Ovary (tissue), 9 donors: ENCODE results near the gene CKAP5. TPM values are rescaled to one million over a fixed set of nuclear protein-coding genes. Genes with fewer than 3 reads are reported as not detected.
"Not testable (repeated sequence)": the region's sequence is repeated elsewhere in the genome, so short reads cannot be mapped to it uniquely, and the experiment has no call there.

Experiments used
- DNase-seq, 5 donors: peaks; one replicate each; pipeline ENCODE4 v3.0.0-alpha.2; 2019 to 2020
- H3K27ac ChIP-seq, 2 donors: fragments of 200-600 bp; one replicate each; pipeline versions ENCODE4 v1.5.1 to v1.8.0; 2019 to 2022
- H3K27me3 ChIP-seq: fragments of 200-600 bp; one replicate; pipeline ENCODE4 v1.8.0; 2022
- H3K36me3 ChIP-seq: fragments of 200-600 bp; sonication (generic); one replicate; pipeline ENCODE4 v1.5.1; 2019
- H3K4me1 ChIP-seq: one replicate; pipeline ENCODE4 v1.8.1; 2013; ENCODE audit warnings: mild to moderate bottlenecking, moderate library complexity; ENCODE audit not compliant: insufficient read depth
- H3K4me3 ChIP-seq: fragments of 200-600 bp; sonication (generic); one replicate; pipeline ENCODE4 v1.5.1; 2017
- H3K9me3 ChIP-seq, 2 donors: fragments of 200-600 bp in 1 of 2; sonication (generic) in 1 of 2; one replicate each; pipeline versions ENCODE4 v1.5.1 to v1.8.1; 2013 to 2019; ENCODE audit warnings: mild to moderate bottlenecking in 1 of 2, moderate library complexity in 1 of 2
- EP300 ChIP-seq: sonication (generic); formaldehyde crosslinking; IDR thresholded peaks from one replicate; pipeline ENCODE4 v1.6.1; 2017; ENCODE audit warnings: antibody characterized with exemption
- POLR2A ChIP-seq: fragments of 450-650 bp; IDR thresholded peaks from one replicate; pipeline ENCODE4 v1.6.1; 2017; ENCODE audit warnings: antibody characterized with exemption, mild to moderate bottlenecking, moderate library complexity
- WGBS, 3 donors: extraction: QIAGEN DNeasy Blood & Tissue Kit in 1 of 3; methylation state at CpG; one replicate each; pipeline versions ENCODE4 v1.1.5 to v1.1.7; 2013 to 2017; 5-methylcytosine and 5-hydroxymethylcytosine counted together
- intact Hi-C, 4 donors: fragments of 100-400 bp; cut with DNase I; formaldehyde crosslinking; loops; one replicate each; pipeline versions ENCODE4 v1.11.0 to v1.15.1; 2022 to 2023
- polyA plus RNA-seq, 2 donors: library from polyadenylated mRNA; stranded (reverse); fragments of 200-250 nt in 1 of 2; fragments of 350-450 nt in 1 of 2; fragmentation: Illumina TruSeq in 1 of 2; extraction: RNeasy Lipid Tissue Mini Kit (QIAGEN cat#74804) in 1 of 2; gene quantifications; one replicate each; pipeline ENCODE4 v1.2.3, GENCODE V29; 2013 to 2014
- total RNA-seq, 7 donors: library from RNA; depleted of rRNA in 2 of 7; stranded (reverse); fragments of >200 nt in 2 of 7; fragmentation: NEBNext Ultra II Directional in 3 of 7; extraction: Animal tissue kit (Norgen Biotek cat#: 25700) in 3 of 7; gene quantifications; one replicate each; pipeline versions ENCODE4 v1.1.0 to v1.2.4, GENCODE V29; 2016 to 2023
- TF ChIP-seq, protein P1 (sequence below), 3 donors: fragments of 450-650 bp in 2 of 3; fragments of 200-600 bp in 1 of 3; IDR thresholded peaks; one replicate each; pipeline versions ENCODE4 v1.5.1 to v1.8.0; 2016 to 2022; ENCODE audit warnings: antibody characterized with exemption in 3 of 3, mild to moderate bottlenecking in 1 of 3
- donor health status: DM: no; HTN: no; CAD: no; lungs with moderate emphysema.
- donor health status: DM: no; HTN: no; CAD: no.
- donor health status: Bipolar disorder and iron deficiency.
- donor health status: DM: yes; HTN: yes; CAD: no.
- donor health status: DM: no; HTN: no; CAD: no.
- donor health status: DM: yes; HTN: yes; CAD: no.

Gene CKAP5
- total and polyA plus RNA-seq, 9 donors, result 25.8 to 110 (median 91.5) TPM

- Histone ChIP-seq H3K4me1 (no peaks in the 10 kb centered on the region), H3K4me3 (no peak overlapping the region), H3K36me3 (no peaks in the 10 kb centered on the region), H3K9me3 (no peaks in the 10 kb centered on the region), H3K27me3 (no peaks in the 10 kb centered on the region), H3K27ac (no peak overlapping the region)
- no peak for TF ChIP-seq POLR2A
- TF ChIP-seq EP300, result no peak
- TF ChIP-seq, protein P1, sequence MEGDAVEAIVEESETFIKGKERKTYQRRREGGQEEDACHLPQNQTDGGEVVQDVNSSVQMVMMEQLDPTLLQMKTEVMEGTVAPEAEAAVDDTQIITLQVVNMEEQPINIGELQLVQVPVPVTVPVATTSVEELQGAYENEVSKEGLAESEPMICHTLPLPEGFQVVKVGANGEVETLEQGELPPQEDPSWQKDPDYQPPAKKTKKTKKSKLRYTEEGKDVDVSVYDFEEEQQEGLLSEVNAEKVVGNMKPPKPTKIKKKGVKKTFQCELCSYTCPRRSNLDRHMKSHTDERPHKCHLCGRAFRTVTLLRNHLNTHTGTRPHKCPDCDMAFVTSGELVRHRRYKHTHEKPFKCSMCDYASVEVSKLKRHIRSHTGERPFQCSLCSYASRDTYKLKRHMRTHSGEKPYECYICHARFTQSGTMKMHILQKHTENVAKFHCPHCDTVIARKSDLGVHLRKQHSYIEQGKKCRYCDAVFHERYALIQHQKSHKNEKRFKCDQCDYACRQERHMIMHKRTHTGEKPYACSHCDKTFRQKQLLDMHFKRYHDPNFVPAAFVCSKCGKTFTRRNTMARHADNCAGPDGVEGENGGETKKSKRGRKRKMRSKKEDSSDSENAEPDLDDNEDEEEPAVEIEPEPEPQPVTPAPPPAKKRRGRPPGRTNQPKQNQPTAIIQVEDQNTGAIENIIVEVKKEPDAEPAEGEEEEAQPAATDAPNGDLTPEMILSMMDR (IDR thresholded peaks at IDR 0.05), result no peak
- WGBS, 3 donors, result 62 to 76% (median 67%) methylated on average over 7 of the region's 7 CpGs
- intact Hi-C loops, result no loop called here
- no peak for DNase-seq
Measured at GRCh38 chr11:46801694-46802470, 44.2 kb downstream of the CKAP5 start.

GRCh38 chr11:46800177-46800576 lies 45.9 kb downstream of the CKAP5 start:
- no peaks in the 10 kb centered on the region for H3K36me3 ChIP-seq
- WGBS, 3 donors, result 85 to 94% (median 86%) methylated on average over 1 of the region's 1 CpG
- TF ChIP-seq POLR2A, result no peak
- no peak for TF ChIP-seq EP300
- TF ChIP-seq, protein P1 (IDR thresholded peaks at IDR 0.05), result no peak
- no peaks in the 10 kb centered on the region for H3K9me3 ChIP-seq
- H3K4me3 ChIP-seq, result no peak overlapping the region
- H3K27ac ChIP-seq, result no peak overlapping the region
- no peaks in the 10 kb centered on the region for H3K4me1 ChIP-seq
- intact Hi-C loops, result no loop called here
- H3K27me3 ChIP-seq, result no peaks in the 10 kb centered on the region
- DNase-seq, result no peak

DNA sequence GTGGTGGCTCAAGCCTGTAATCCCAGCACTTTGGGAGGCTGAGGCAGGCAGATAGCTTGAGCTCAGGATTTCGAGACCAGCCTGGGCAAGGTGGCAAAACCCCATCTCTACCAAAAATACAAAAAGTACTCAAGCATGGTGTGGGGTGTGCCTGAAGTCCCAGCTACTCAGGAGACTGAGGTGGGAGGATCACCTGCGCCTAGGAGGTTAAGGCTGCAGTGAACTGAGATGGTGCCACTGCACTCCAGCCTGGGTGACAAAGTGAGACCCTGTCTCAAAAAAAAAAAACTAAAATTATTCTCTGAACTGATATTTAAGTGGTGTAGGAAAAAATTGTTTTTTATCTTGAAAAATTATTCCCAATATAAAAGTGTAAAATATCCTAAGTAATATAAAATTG lies 46.4 kb downstream of the CKAP5 start:
- H3K9me3 ChIP-seq, H3K27me3 ChIP-seq, H3K4me3 ChIP-seq, H3K27ac ChIP-seq, DNase-seq, H3K4me1 ChIP-seq, intact Hi-C loops, H3K36me3 ChIP-seq: not testable (repeated sequence)
- WGBS, 3 donors, result 93 to 96% (median 95%) methylated on average over 2 of the region's 2 CpGs

DNA sequence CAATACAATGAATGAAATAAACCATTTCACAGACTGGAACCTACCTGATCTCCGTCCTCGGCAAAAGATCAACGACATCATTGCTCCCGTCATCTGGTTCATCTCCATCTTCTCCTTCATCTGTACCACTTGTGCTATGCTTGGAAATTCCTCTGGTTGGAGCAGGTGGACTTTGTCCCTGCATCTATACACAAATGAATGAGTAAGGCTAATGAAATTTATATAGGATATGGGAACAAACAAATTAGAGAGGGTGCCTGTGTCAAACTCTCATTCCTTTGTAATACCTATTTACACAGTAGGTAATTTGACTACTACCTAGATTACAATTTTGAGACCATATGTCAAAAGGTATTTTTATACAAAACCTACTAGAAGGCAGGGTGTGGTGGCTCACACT lies 67.7 kb downstream of the CKAP5 start:
- H3K4me3 ChIP-seq, result no peak overlapping the region
- H3K4me1 ChIP-seq, result no peaks in the 10 kb centered on the region
- DNase-seq, result no peak
- H3K36me3 ChIP-seq, result no peaks in the 10 kb centered on the region
- 95 to 98% (median 96%) methylated on average over 4 of the region's 4 CpGs for WGBS, 3 donors
- no peaks in the 10 kb centered on the region for H3K27me3 ChIP-seq
- H3K9me3 ChIP-seq, result no peaks in the 10 kb centered on the region
- intact Hi-C loops, result no loop called here
- TF ChIP-seq, protein P1 (IDR thresholded peaks at IDR 0.05), result no peak
- no peak for TF ChIP-seq EP300
- TF ChIP-seq POLR2A, result no peak
- H3K27ac ChIP-seq, result no peak overlapping the region

DNA sequence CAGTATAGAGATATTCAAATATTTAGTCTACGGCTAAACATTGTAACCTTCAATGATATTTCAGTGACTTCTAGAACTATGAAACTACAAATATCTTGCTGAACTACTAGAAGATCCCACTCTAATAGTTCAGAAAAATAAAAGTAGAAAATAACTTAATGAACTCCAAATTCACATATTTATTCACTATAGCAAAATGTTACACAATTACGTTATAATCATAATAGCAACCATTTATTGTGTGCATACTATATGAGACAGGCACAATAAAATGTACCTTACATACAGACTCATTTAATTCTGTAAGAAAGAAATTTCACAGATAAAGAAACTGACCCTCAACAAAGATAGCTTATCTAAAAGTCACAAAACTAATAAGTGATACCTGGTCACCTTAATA lies 69.2 kb downstream of the CKAP5 start:
- no peaks in the 10 kb centered on the region for H3K9me3 ChIP-seq
- no peak overlapping the region for H3K27ac ChIP-seq
- 96 to 98% (median 98%) methylated on average over 2 of the region's 2 CpGs for WGBS, 3 donors
- no peak for TF ChIP-seq POLR2A
- TF ChIP-seq, protein P1 (IDR thresholded peaks at IDR 0.05), result no peak
- DNase-seq, result no peak
- H3K36me3 ChIP-seq, result no peaks in the 10 kb centered on the region
- no peaks in the 10 kb centered on the region for H3K27me3 ChIP-seq
- no peaks in the 10 kb centered on the region for H3K4me1 ChIP-seq
- intact Hi-C loops, result no loop called here
- H3K4me3 ChIP-seq, result no peak overlapping the region
